PC-9 (cell line): ENCODE results near the gene DCTN2. TPM values are rescaled to one million over a fixed set of nuclear protein-coding genes. Genes with fewer than 3 reads are reported as not detected.
A peak's percentile ranks its signal among the peaks of the same experiment; 100 is the strongest.

ENCODE experiments used
- Bru-seq: library from RNA; stranded (reverse); fragments of 400-500 nt; gene quantifications from one replicate; lab custom pipeline; 2021; lab: Mats Ljungman, UMichigan
- BruChase-seq, 2 experiments: library from RNA; stranded (reverse); fragments of 400-500 nt; gene quantifications; one replicate each; lab custom pipeline; 2021; lab: Mats Ljungman, UMichigan
- BruUV-seq: library from RNA; stranded (reverse); fragments of 400-500 nt; replicated peaks from 2 replicates; lab custom pipeline; 2021; lab: Mats Ljungman, UMichigan
- CTCF ChIA-PET: fragments of 300-600 bp; sonication (Branson Sonifier 250); formaldehyde crosslinking; loops from one replicate; lab custom pipeline; 2022; ENCODE audit warnings: antibody characterized with exemption; lab: Charles Lee
- POLR2A ChIA-PET: fragments of 300-600 bp; sonication (Branson Sonifier 250); formaldehyde crosslinking; loops from one replicate; lab custom pipeline; 2022; ENCODE audit warnings: antibody characterized with exemption; ENCODE audit not compliant: unreplicated experiment; lab: Charles Lee
- DNase-seq, 2 experiments: peaks; one replicate each; pipeline versions ENCODE4 v3.0.0 to v3.0.0-alpha.2; 2015 to 2022; ENCODE audit warnings: mixed read lengths in 1 of 2
- H2AFZ ChIP-seq: fragments of 200-600 bp; sonication (generic); 2 replicates; pipeline ENCODE4 v1.8.1; 2017; ENCODE audit warnings: antibody characterized with exemption
- H3F3A ChIP-seq: fragments of 200-600 bp; sonication (generic); 2 replicates; pipeline ENCODE4 v1.8.1; 2017; ENCODE audit warnings: antibody characterized with exemption, mild to moderate bottlenecking, low read depth; ENCODE audit not compliant: insufficient read depth
- H3K27ac ChIP-seq: fragments of 200-600 bp; sonication (generic); 2 replicates; pipeline ENCODE4 v1.6.1; 2016; ENCODE audit warnings: mixed run types
- H3K27me3 ChIP-seq: fragments of 200-600 bp; sonication (generic); 2 replicates; pipeline ENCODE4 v1.6.1; 2016; ENCODE audit warnings: low read depth, mixed run types; ENCODE audit not compliant: insufficient read depth
- H3K36me3 ChIP-seq: fragments of 200-600 bp; sonication (generic); 2 replicates; pipeline ENCODE4 v1.6.1; 2016; ENCODE audit warnings: low read depth, mixed run types
- H3K4me1 ChIP-seq: fragments of 200-600 bp; sonication (generic); replicated peaks from 2 replicates; pipeline ENCODE4 v1.6.1; 2016; ENCODE audit warnings: mixed run types; ENCODE audit not compliant: insufficient read depth
- H3K4me2 ChIP-seq: fragments of 200-600 bp; sonication (generic); 2 replicates; pipeline ENCODE4 v1.6.1; 2017; ENCODE audit warnings: mixed run types
- H3K4me3 ChIP-seq: fragments of 200-600 bp; sonication (generic); 2 replicates; pipeline ENCODE4 v1.6.1; 2016; ENCODE audit warnings: mixed run types
- H3K79me2 ChIP-seq: fragments of 200-600 bp; sonication (generic); 2 replicates; pipeline ENCODE4 v1.6.1; 2017; ENCODE audit warnings: low read depth, mixed run types
- H3K9me2 ChIP-seq: fragments of 200-600 bp; sonication (generic); 2 replicates; pipeline ENCODE4 v1.8.1; 2017; ENCODE audit warnings: mild to moderate bottlenecking; ENCODE audit not compliant: insufficient read depth
- H3K9me3 ChIP-seq: fragments of 200-600 bp; sonication (generic); 2 replicates; pipeline ENCODE4 v1.8.1; 2016; ENCODE audit warnings: low read depth; ENCODE audit not compliant: insufficient read depth
- H4K20me1 ChIP-seq: fragments of 200-600 bp; sonication (generic); 2 replicates; pipeline ENCODE4 v1.8.1; 2017; ENCODE audit not compliant: insufficient read depth
- CTCF ChIP-seq: fragments of 200-600 bp; sonication (generic); conservative IDR thresholded peaks from 2 replicates; pipeline ENCODE4 v1.6.1; 2017; ENCODE audit warnings: mixed run types, antibody characterized with exemption, mild to moderate bottlenecking, moderate library complexity
- EZH2 ChIP-seq: fragments of 200-600 bp; sonication (generic); IDR thresholded peaks from 2 replicates; pipeline ENCODE4 v1.8.0; 2017; ENCODE audit warnings: antibody characterized with exemption, low read depth
- intact Hi-C: fragments of 100-400 bp; cut with micrococcal nuclease; formaldehyde crosslinking; loops from one replicate; pipeline ENCODE4 v1.10.0; 2022; ENCODE audit not compliant: unreplicated experiment
- long read RNA-seq: library from polyadenylated mRNA; stranded (forward); transcript quantifications from one replicate; pipeline ENCODE4 v2.0.0, GENCODE V29; 2022
- total RNA-seq: library from RNA; stranded (reverse); gene quantifications from 2 replicates; pipeline ENCODE4 v1.2.3, GENCODE V29; 2021

The DCTN2 gene
- total RNA-seq (93.4 and 105 TPM in 2 replicates), Bru-seq, nascent RNA (percentile 83 among the genes with signal in this experiment), BruChase-seq, experiment 1, labeled RNA remaining after a 2-hour chase (percentile 90 among the genes with signal in this experiment), BruChase-seq, experiment 2, labeled RNA remaining after a 6-hour chase (percentile 91 among the genes with signal in this experiment)
- long read RNA-seq, transcript DCTN2-209 (14 exons, 2,061 nt), result major isoform, 87 of 255 reads
- long read RNA-seq, partial matches to known transcripts, result 11 of 255 reads
- long read RNA-seq, other reads (novel, unspliced or antisense), result 154 of 255 reads

- DNase-seq, result peak; percentile 89 to 93
- H3K9me3 ChIP-seq, result no peaks in the 10 kb centered on the region
- peaks cover 7% of the 10 kb centered on the region for H3K36me3 ChIP-seq
- H3K4me3 ChIP-seq, result peak within 1 kb of the TSS; percentile 59
- H3K79me2 ChIP-seq, result peaks cover 29% of the 10 kb centered on the region
- peak within 1 kb of the TSS; percentile 76 for H3K4me2 ChIP-seq
- peaks cover 9% of the 10 kb centered on the region for H3K4me1 ChIP-seq
- peaks cover 13% of the 10 kb centered on the region; the same call in 1 of the 2 replicates for H3F3A ChIP-seq
- no peaks in the 10 kb centered on the region for H3K9me2 ChIP-seq
- H3K27ac ChIP-seq, result peak within 1 kb of the TSS; percentile 45
- POLR2A ChIA-PET, result interaction anchor here (0.6 to 0.7 kb wide), 4 partner anchors 45 to 233 kb away, joined by 3 to 7 read pairs (median 5); partner anchors contain the start of gene PIP4K2C
- peak within 1 kb of the TSS; percentile 88 for H2AFZ ChIP-seq
- CTCF ChIA-PET, result interaction anchor here (0.7 kb wide), 1 partner anchor 1721 kb away, joined by 11 read pairs; no protein-coding TSS in a partner anchor
- H3K27me3 ChIP-seq, result no peaks in the 10 kb centered on the region
- TF ChIP-seq EZH2, result no peak
- peaks cover 10% of the 10 kb centered on the region; the same call in 1 of the 2 replicates for H4K20me1 ChIP-seq
- BruUV-seq, result no TSS peak
- intact Hi-C loops, result loop anchor here (2.0 kb wide), 2 partner anchors 24 to 44 kb away; partner anchors contain the start of genes MBD6 and PIP4K2C
Observed at GRCh38 chr12:57546438-57547287, at the start of gene DCTN2. Gene DCTN2, minus strand, starts transcription at chr12:57547192. Its CDS starts 129 bp downstream, at chr12:57547063.

- intact Hi-C loops, result loop anchor here (10.0 kb wide), 1 partner anchor 132 kb away; no protein-coding TSS in a partner anchor
- H3K79me2 ChIP-seq, result peaks cover 23% of the 10 kb centered on the region
- no peak overlapping the region for H3K4me3 ChIP-seq
- no peaks in the 10 kb centered on the region for H3F3A ChIP-seq
- no peaks in the 10 kb centered on the region for H4K20me1 ChIP-seq
- ChIA-PET CTCF (interaction anchor here (0.6 to 0.7 kb wide), 2 partner anchors 199 to 317 kb away, joined by 3 to 6 read pairs; no protein-coding TSS in a partner anchor), POLR2A (interaction anchor here (0.6 kb wide), 1 partner anchor 466 kb away, joined by 6 read pairs; no protein-coding TSS in a partner anchor)
- no peaks in the 10 kb centered on the region for H3K9me2 ChIP-seq
- H2AFZ ChIP-seq, result no peak overlapping the region
- no peak for TF ChIP-seq EZH2
- no peak for TF ChIP-seq CTCF
- no TSS peak for BruUV-seq
- no peaks in the 10 kb centered on the region for H3K9me3 ChIP-seq
- peaks cover 15% of the 10 kb centered on the region for H3K4me1 ChIP-seq
- H3K27ac ChIP-seq, result no peak overlapping the region
- H3K4me2 ChIP-seq, result peak overlapping the region; percentile 95
- no peak for DNase-seq
- peaks cover 3% of the 10 kb centered on the region; the same call in 1 of the 2 replicates for H3K27me3 ChIP-seq
- H3K36me3 ChIP-seq, result peaks cover 18% of the 10 kb centered on the region
Observed at GRCh38 chr12:57593187-57593586, 46.2 kb upstream of the DCTN2 start.

- Histone ChIP-seq H3K27me3 (peaks cover 8% of the 10 kb centered on the region; the same call in 1 of the 2 replicates), H3F3A (no peaks in the 10 kb centered on the region), H2AFZ (no peak overlapping the region), H3K9me2 (no peaks in the 10 kb centered on the region), H3K4me1 (peaks cover 15% of the 10 kb centered on the region), H4K20me1 (no peaks in the 10 kb centered on the region), H3K79me2 (peaks cover 23% of the 10 kb centered on the region), H3K27ac (no peak overlapping the region), H3K36me3 (peaks cover 18% of the 10 kb centered on the region), H3K4me3 (peak overlapping the region; percentile 97; the same call in 1 of the 2 replicates), H3K4me2 (peak overlapping the region; percentile 95), H3K9me3 (no peaks in the 10 kb centered on the region)
- CTCF ChIA-PET, result interaction anchor here (0.7 kb wide), 1 partner anchor 316 kb away, joined by 3 read pairs; no protein-coding TSS in a partner anchor
- TF ChIP-seq CTCF (no peak), EZH2 (no peak)
- intact Hi-C loops, result loop anchor here (10.0 kb wide), 1 partner anchor 132 kb away; no protein-coding TSS in a partner anchor
- BruUV-seq, result no TSS peak
- POLR2A ChIA-PET, result no interaction called here
- DNase-seq, result no peak
Observed at GRCh38 chr12:57592551-57593165, 45.7 kb upstream of the DCTN2 start.
